Activated T-helper 1 cell treated with anti-CD3 and anti-CD28 coated beads, Interleukin-12 subunit alpha, Interleukin-12 subunit beta, Interleukin-2, Interleukin-4 antibody, amounts not matched to agents 30 ng/mL and 10 ng/mL and 1 ng/mL, durations not matched to agents 14 hours and 24 hours and 36 hours (primary cell): Measurements from ENCODE around the gene CCL26. TPM values are rescaled to one million over a fixed set of nuclear protein-coding genes. Genes with fewer than 3 reads are reported as not detected.

Source experiments
- DNase-seq: peaks from one replicate; pipeline ENCODE4 v3.0.0; 2021; ENCODE audit warnings: low spot score
- H3K27ac Mint-ChIP-seq: one replicate; pipeline ENCODE4 v1.8.0; 2021; ENCODE audit warnings: mild to moderate bottlenecking, mixed read lengths
- H3K27me3 Mint-ChIP-seq: one replicate; pipeline ENCODE4 v1.8.0; 2022; ENCODE audit warnings: mild to moderate bottlenecking, moderate library complexity, mixed read lengths; ENCODE audit not compliant: insufficient read depth
- H3K36me3 Mint-ChIP-seq: one replicate; pipeline ENCODE4 v1.8.0; 2021; ENCODE audit warnings: low read depth, mixed read lengths
- H3K4me1 Mint-ChIP-seq: one replicate; pipeline ENCODE4 v1.8.0; 2021; ENCODE audit warnings: low read depth, mixed read lengths
- H3K4me3 Mint-ChIP-seq: one replicate; pipeline ENCODE4 v1.8.0; 2021; ENCODE audit warnings: mild to moderate bottlenecking, moderate library complexity, mixed read lengths
- H3K9me3 Mint-ChIP-seq: one replicate; pipeline ENCODE4 v1.8.0; 2021; ENCODE audit warnings: mixed read lengths
- intact Hi-C: fragments of 100-400 bp; cut with micrococcal nuclease; formaldehyde crosslinking; loops from one replicate; pipeline ENCODE4 v1.15.1; 2024
- total RNA-seq: library from RNA; stranded (reverse); gene quantifications from 2 replicates; pipeline ENCODE4 v1.2.3, GENCODE V29; 2022

CCL26 gene, protein sequence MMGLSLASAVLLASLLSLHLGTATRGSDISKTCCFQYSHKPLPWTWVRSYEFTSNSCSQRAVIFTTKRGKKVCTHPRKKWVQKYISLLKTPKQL
- not detected in 2 replicates for total RNA-seq

DNA sequence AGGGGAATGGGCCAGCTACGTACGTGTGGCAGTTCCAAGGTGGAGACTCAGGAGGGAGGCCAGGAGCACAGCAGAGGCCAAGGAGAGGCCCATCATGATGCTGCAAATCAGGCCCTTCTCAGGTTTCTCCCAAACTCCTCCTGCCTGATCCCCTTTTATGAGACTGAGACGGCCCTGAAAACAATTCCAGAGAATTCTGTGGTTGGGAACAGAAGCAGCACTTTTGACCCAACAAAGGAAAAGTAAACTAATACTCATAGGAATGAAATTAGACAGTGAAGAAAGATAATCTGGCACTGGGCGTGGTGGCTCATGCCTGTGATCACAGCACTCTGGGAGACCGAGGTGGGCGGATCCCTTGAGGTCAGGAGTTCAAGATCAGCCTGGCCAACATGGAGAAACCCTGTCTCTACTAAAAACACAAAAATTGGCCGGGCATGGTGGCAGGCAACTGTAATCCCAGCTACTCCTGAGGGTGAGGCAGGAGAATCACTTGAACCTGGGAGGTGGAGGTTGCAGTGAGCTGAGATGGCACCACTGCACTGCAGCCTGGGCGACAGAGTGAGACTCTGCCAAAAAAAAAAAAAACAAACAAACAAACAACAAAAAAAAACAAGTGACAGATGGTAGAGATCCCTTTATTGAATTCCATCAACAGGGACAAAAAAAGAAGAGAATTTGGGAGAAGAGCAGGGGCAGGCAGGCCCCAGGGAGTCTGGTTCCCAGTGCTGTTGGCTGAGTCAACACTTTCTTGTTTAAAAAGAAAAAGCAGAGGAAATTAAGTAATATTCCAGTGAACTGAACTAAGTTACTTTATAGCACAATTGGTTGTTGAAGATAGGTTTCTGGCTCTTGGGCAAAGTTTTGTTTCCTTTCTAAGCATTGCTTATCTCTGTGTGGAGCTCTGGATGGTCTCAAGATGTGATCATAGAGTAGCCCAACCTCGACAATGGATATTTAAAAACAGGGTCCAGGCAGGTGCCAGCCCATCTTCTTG is at the start of gene CCL26:
TSS of gene CCL26 (minus strand) at position 131 of the 997 bp plus-strand sequence. CDS start at position 96, 35 bp downstream.
- Mint-ChIP-seq H3K4me3 (no peak within 1 kb of the TSS), H3K27ac (no peak within 1 kb of the TSS), H3K4me1 (peaks cover 31% of the 10 kb centered on the region), H3K9me3 (peaks cover 5% of the 10 kb centered on the region), H3K27me3 (peaks cover 2% of the 10 kb centered on the region), H3K36me3 (no peaks in the 10 kb centered on the region)
- no peak for DNase-seq
- intact Hi-C loops: no loop called here

GRCh38 chr7:75820688-75821087 is 48.7 kb upstream of the CCL26 start:
- intact Hi-C loops: no loop called here

DNA sequence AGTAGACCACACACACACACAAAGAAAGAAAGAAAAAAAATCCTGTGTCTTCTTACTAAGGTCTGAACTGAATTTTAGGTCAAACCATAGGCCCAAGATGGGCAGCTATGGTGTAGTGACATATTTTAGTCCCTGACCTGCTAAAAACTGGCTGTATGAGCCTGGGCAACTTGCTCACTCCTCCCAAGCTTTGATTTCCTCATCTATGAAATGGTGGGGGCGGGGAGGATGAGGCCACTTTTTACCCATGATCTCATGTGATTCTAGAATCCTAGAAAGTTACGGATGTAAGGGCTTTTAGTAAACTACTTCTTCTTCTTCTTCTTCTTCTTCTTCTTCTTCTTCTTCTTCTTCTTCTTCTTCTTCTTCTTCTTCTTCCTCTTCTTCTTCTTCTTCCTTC is 47.7 kb upstream of the CCL26 start:
- peaks cover 2% of the 10 kb centered on the region for H3K27me3 Mint-ChIP-seq
- H3K36me3 Mint-ChIP-seq: no peaks in the 10 kb centered on the region
- no peaks in the 10 kb centered on the region for H3K9me3 Mint-ChIP-seq
- H3K4me3 Mint-ChIP-seq: no peak overlapping the region
- intact Hi-C loops: no loop called here
- H3K4me1 Mint-ChIP-seq: peaks cover 6% of the 10 kb centered on the region
- DNase-seq: no peak
- no peak overlapping the region for H3K27ac Mint-ChIP-seq

More at GRCh38 chr7:75820688-75821087, 48.7 kb upstream of the CCL26 start:
- no peak for DNase-seq
- no peak overlapping the region for H3K27ac Mint-ChIP-seq
- peaks cover 6% of the 10 kb centered on the region for H3K4me1 Mint-ChIP-seq
- no peaks in the 10 kb centered on the region for H3K9me3 Mint-ChIP-seq
- peaks cover 2% of the 10 kb centered on the region for H3K27me3 Mint-ChIP-seq
- H3K4me3 Mint-ChIP-seq: no peak overlapping the region
- H3K36me3 Mint-ChIP-seq: no peaks in the 10 kb centered on the region

GRCh38 chr7:75818472-75818871 is 46.5 kb upstream of the CCL26 start:
- Mint-ChIP-seq H3K27ac (no peak overlapping the region), H3K36me3 (no peaks in the 10 kb centered on the region), H3K9me3 (no peaks in the 10 kb centered on the region), H3K4me1 (peaks cover 6% of the 10 kb centered on the region), H3K27me3 (peaks cover 1% of the 10 kb centered on the region), H3K4me3 (no peak overlapping the region)
- intact Hi-C loops: no loop called here
- DNase-seq: no peak

DNA sequence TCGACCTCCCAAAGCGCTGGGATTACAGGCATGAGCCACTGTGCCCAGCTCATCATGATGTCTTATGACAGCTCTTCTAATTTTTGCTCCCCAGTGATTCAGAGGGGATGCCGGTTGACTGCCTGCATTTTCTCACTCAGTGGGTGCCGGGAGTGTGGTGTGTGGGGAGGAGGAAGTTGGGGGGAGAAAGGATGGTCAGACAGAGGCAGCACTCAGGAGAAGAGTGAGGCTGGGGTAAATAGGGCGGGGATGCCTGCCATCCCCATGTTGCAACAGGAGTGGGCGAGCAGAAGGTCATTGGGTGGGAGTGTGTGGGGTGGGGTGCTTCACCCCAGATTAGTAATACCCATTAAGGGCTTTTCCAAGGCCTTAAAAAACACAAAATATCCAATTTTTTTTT is 45.1 kb upstream of the CCL26 start:
- peak overlapping the region; percentile 16 for H3K27ac Mint-ChIP-seq
- peaks cover 6% of the 10 kb centered on the region for H3K4me1 Mint-ChIP-seq
- DNase-seq: no peak
- no peaks in the 10 kb centered on the region for H3K27me3 Mint-ChIP-seq
- H3K36me3 Mint-ChIP-seq: no peaks in the 10 kb centered on the region
- intact Hi-C loops: no loop called here
- no peak overlapping the region for H3K4me3 Mint-ChIP-seq
- H3K9me3 Mint-ChIP-seq: no peaks in the 10 kb centered on the region

DNA sequence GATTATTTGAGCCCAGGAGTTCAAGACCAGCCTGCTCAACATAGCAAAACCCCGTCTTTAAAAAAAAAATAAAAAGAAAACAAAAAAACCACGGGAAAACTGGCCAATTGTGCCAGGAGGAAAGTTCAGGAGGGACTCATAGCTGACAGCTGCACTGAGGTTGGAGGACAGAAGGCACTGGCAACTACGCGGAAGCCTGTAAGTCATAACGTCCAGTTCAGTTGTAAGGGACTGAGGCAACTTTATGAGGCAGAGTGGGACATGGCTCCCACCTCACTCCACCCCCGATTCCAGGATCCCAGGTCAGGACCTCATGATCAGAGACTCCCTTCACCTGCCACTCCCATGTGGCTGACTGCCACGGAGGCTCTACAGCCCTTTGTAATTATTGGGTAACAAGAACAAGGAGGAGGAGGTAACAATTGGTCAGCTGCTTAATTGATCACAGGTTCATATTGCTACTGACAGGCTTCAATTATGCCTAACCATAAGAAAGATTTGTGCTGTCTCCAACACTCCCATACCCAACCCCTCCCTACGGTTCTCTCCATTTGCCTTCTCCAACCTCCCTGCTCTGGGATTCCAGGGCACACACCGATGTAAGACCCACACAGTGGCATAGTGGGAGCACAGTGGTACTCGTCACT is 43.5 kb upstream of the CCL26 start:
- no peak overlapping the region for H3K4me3 Mint-ChIP-seq
- no peaks in the 10 kb centered on the region for H3K36me3 Mint-ChIP-seq
- peaks cover 6% of the 10 kb centered on the region for H3K4me1 Mint-ChIP-seq
- H3K9me3 Mint-ChIP-seq: no peaks in the 10 kb centered on the region
- intact Hi-C loops: no loop called here
- DNase-seq: no peak
- no peaks in the 10 kb centered on the region for H3K27me3 Mint-ChIP-seq
- no peak overlapping the region for H3K27ac Mint-ChIP-seq

DNA sequence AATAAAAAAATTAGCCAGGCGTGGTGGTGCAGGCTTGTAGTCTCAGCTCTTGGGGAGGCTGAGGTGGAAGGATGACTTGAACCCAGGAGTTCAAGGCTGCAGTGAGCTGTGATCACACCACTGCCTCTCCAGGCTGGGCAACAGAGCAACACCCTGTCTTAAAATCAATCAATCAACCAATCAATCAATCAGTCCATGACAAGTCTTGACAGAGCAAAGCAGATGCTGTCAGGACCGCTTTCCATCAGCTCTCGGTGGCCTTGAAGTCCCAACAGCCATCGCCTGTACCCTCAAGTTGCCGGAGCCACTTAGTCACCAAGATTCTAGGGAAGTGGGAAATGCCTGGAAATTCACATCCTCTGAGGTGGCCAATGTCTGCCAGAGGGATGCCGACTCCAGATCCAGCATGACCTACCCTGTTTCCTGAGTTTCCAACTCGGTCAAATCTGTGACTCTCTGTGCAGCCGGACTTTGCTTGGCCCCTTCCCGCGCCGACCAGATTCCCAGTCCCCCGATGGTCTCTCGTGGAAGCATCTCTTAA is 42.5 kb upstream of the CCL26 start:
- Mint-ChIP-seq H3K36me3 (no peaks in the 10 kb centered on the region), H3K27me3 (no peaks in the 10 kb centered on the region), H3K4me1 (peaks cover 6% of the 10 kb centered on the region), H3K4me3 (no peak overlapping the region), H3K27ac (no peak overlapping the region), H3K9me3 (no peaks in the 10 kb centered on the region)
- intact Hi-C loops: no loop called here
- DNase-seq: no peak

- Mint-ChIP-seq H3K9me3 (no peaks in the 10 kb centered on the region), H3K4me3 (no peak within 1 kb of the TSS), H3K36me3 (no peaks in the 10 kb centered on the region), H3K27me3 (no peaks in the 10 kb centered on the region), H3K27ac (no peak within 1 kb of the TSS), H3K4me1 (peaks cover 6% of the 10 kb centered on the region)
- no peak for DNase-seq
- intact Hi-C loops: no loop called here
These were observed 41.8 kb upstream of the CCL26 start, which contains the start of gene CCL24 for GRCh38 chr7:75813781-75814236. Gene CCL24 (minus strand): TSS chr7:75813806. CDS start chr7:75813715, 91 bp downstream.

GRCh38 chr7:75813084-75813483 is 41.1 kb upstream of the CCL26 start:
- peaks cover 6% of the 10 kb centered on the region for H3K4me1 Mint-ChIP-seq
- intact Hi-C loops: no loop called here

DNA sequence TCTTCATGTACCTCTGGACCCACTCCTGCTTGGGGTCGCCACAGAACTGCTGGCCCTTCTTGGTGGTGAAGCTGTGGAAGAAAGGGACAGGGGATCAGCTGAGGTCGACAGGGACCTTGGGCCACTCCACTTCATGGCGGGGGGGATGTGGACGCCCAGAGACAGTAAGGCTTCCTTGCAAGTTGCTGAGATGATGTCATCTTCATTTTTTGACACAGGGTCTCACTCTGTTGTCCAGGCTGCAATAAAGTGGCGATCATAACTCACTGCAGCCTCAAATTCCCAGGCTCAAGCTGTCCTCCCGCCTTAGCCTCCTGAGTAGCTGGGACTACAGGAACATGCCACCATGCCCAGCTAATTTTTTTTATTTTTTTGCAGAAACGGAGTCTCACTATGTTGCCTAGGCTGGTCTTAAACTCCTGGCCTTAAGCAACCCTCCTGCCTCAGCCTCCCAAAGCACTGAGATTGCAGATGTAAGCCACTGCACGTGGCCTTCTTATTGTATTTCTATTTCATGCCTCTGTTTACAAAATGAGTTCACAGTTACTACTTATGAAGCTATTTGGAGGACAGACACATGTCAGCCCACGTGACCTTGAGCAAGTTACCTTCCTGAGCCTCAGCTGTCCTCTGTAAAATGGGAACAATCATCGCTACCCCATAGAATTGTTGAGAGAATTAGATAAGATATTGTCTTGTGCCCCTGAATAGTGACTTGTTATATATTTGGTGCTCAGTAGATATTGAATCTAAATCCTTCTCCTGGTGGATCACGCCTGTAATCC is 40.1 kb upstream of the CCL26 start:
- Mint-ChIP-seq H3K4me1 (peaks cover 3% of the 10 kb centered on the region), H3K36me3 (no peaks in the 10 kb centered on the region), H3K4me3 (no peak overlapping the region), H3K9me3 (peaks cover under 1% of the 10 kb centered on the region), H3K27ac (no peak overlapping the region), H3K27me3 (no peaks in the 10 kb centered on the region)
- no peak for DNase-seq
- intact Hi-C loops: no loop called here

More at GRCh38 chr7:75813084-75813483, 41.1 kb upstream of the CCL26 start:
- DNase-seq: no peak
- no peaks in the 10 kb centered on the region for H3K27me3 Mint-ChIP-seq
- H3K27ac Mint-ChIP-seq: no peak overlapping the region
- no peaks in the 10 kb centered on the region for H3K36me3 Mint-ChIP-seq
- no peak overlapping the region for H3K4me3 Mint-ChIP-seq
- H3K9me3 Mint-ChIP-seq: no peaks in the 10 kb centered on the region

GRCh38 chr7:75809396-75809795 is 37.4 kb upstream of the CCL26 start:
- DNase-seq: no peak
- intact Hi-C loops: no loop called here
- no peaks in the 10 kb centered on the region for H3K36me3 Mint-ChIP-seq
- no peak overlapping the region for H3K27ac Mint-ChIP-seq
- H3K27me3 Mint-ChIP-seq: no peaks in the 10 kb centered on the region
- no peaks in the 10 kb centered on the region for H3K4me1 Mint-ChIP-seq
- H3K9me3 Mint-ChIP-seq: peaks cover 8% of the 10 kb centered on the region
- H3K4me3 Mint-ChIP-seq: no peak overlapping the region

DNA sequence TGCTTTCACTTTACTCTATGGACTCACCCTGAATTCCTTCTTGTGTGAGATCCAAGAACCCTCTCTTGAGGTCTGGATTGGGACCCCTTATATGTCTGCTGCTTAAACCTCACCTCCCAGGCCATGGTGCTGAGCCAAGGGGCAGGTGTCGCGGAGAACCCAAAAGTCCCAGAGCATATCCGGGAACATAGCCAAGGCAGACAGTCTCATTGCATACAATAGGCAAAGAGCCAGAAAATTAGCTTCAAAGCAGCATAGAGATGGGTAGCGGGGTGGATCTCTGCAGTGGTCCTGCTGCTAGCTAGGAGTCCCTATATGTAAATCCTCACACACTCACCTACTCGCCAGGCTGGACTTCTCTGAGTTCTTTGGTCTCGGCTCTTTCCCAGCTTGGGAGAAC is 36.1 kb upstream of the CCL26 start:
- no peaks in the 10 kb centered on the region for H3K27me3 Mint-ChIP-seq
- H3K4me1 Mint-ChIP-seq: no peaks in the 10 kb centered on the region
- H3K36me3 Mint-ChIP-seq: no peaks in the 10 kb centered on the region
- no peak overlapping the region for H3K4me3 Mint-ChIP-seq
- DNase-seq: no peak
- intact Hi-C loops: no loop called here
- H3K27ac Mint-ChIP-seq: no peak overlapping the region
- peaks cover 8% of the 10 kb centered on the region for H3K9me3 Mint-ChIP-seq
